ENCODE measurements around the gene FBXW9.

FBXW9 gene

DNA sequence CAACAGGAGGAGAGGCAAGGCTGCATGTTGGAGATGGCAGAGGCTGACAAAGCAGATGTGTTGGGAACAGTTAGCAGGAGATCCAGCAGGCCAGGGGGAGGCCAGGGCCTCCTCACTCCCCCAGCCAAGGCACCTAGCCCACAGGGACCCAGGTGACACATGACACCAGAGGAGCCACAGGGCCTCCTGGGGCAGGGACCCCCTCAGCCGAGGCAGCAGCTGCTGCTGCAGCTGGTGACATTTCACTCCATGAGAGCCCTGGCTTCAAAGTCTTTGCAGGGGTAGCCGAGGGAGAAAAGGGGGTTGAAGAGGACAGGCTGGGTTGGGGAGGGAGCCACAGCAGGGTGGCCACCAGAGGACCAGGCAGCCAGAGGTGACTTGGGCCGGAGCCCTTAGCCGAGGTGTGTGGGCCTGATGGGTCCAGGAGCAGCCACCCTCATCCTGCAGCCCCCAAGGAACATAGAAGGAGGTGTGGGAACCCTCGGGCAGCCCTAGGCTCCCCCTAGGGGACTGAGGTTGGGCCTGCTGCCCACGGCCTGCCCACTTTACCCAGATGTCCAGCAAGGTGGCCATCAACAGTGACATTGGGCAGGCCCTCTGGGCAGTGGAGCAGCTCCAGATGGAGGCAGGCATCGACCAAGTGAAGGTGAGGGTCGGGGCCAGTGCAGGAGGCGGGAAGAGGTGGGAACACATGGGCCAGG, 8.8 kb downstream of the FBXW9 start, which contains the start of gene GNG14:
Gene GNG14 (plus strand): TSS at position 503 of the 701 bp plus-strand sequence. CDS start 51 bp downstream, at position 554.
- H4K20me1 ChIP-seq (ENCODE audit: low read depth, low read length) = no peaks in the 10 kb centered on the region
- TF ChIP-seq, protein P1, sequence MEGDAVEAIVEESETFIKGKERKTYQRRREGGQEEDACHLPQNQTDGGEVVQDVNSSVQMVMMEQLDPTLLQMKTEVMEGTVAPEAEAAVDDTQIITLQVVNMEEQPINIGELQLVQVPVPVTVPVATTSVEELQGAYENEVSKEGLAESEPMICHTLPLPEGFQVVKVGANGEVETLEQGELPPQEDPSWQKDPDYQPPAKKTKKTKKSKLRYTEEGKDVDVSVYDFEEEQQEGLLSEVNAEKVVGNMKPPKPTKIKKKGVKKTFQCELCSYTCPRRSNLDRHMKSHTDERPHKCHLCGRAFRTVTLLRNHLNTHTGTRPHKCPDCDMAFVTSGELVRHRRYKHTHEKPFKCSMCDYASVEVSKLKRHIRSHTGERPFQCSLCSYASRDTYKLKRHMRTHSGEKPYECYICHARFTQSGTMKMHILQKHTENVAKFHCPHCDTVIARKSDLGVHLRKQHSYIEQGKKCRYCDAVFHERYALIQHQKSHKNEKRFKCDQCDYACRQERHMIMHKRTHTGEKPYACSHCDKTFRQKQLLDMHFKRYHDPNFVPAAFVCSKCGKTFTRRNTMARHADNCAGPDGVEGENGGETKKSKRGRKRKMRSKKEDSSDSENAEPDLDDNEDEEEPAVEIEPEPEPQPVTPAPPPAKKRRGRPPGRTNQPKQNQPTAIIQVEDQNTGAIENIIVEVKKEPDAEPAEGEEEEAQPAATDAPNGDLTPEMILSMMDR (IDR thresholded peaks at IDR 0.05; ENCODE audit: insufficient read depth, low read length, poor library complexity, severe bottlenecking) = no peak
- no peak for TF ChIP-seq EZH2phosphoT487 (conservative IDR thresholded peaks at IDR 0.05; ENCODE audit: low read length)
- no peak within 1 kb of the TSS for H3K27ac ChIP-seq (ENCODE audit: low read depth, low read length)
- H3K4me3 ChIP-seq (ENCODE audit: insufficient read depth, low read length, poor library complexity, severe bottlenecking) = no peak within 1 kb of the TSS
- no peaks in the 10 kb centered on the region for H3K79me2 ChIP-seq (ENCODE audit: insufficient read depth, low read length)
- H3K9me3 ChIP-seq (ENCODE audit: insufficient read depth, low read length) = no peaks in the 10 kb centered on the region
- H3K36me3 ChIP-seq (ENCODE audit: low read length) = no peaks in the 10 kb centered on the region
- H3F3A ChIP-seq (ENCODE audit: insufficient read depth) = no peaks in the 10 kb centered on the region
- H3K9me2 ChIP-seq (replicated peaks; ENCODE audit: insufficient read depth, low read length) = no peaks in the 10 kb centered on the region
- no peaks in the 10 kb centered on the region for H3K27me3 ChIP-seq (ENCODE audit: low read length)
- H2AFZ ChIP-seq (ENCODE audit: low read depth, low read length, severe bottlenecking) = no peak within 1 kb of the TSS
- H3K4me2 ChIP-seq (ENCODE audit: low read depth, low read length, poor library complexity, severe bottlenecking) = no peak within 1 kb of the TSS
- H3K9ac ChIP-seq (ENCODE audit: low read length) = no peak within 1 kb of the TSS

DNA sequence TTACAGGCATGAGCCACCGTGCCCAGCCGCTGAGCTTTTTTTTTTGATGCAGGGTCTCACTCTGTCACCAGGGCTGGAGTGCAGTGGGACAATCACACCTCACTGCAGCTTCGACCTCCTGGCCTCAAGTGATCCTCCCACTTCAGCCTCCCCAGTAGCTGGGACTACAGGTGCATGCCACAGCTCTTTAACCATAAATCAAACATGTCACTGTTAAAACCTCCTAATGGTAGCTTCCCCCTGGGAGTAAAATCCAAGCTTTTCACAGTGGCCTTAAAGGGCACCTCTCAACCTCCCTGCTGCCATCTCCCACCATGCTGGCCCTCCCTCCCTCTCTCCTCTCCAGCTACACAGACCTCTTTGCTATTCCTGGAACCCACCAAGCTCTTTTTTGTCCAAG, 10.6 kb downstream of the FBXW9 start:
- Histone ChIP-seq H3F3A (ENCODE audit: insufficient read depth) (peaks cover 13% of the 10 kb centered on the region), H3K27ac (ENCODE audit: low read depth, low read length) (no peak overlapping the region), H3K27me3 (ENCODE audit: low read length) (no peaks in the 10 kb centered on the region), H3K4me2 (ENCODE audit: low read depth, low read length, poor library complexity, severe bottlenecking) (no peak overlapping the region), H3K4me3 (ENCODE audit: insufficient read depth, low read length, poor library complexity, severe bottlenecking) (no peak overlapping the region), H3K36me3 (ENCODE audit: low read length) (no peaks in the 10 kb centered on the region), H3K79me2 (ENCODE audit: insufficient read depth, low read length) (peaks cover 3% of the 10 kb centered on the region; the same call in 1 of the 2 replicates), H2AFZ (ENCODE audit: low read depth, low read length, severe bottlenecking) (no peak overlapping the region), H3K9ac (ENCODE audit: low read length) (no peak overlapping the region), H3K9me2 (replicated peaks; ENCODE audit: insufficient read depth, low read length) (no peaks in the 10 kb centered on the region), H4K20me1 (ENCODE audit: low read depth, low read length) (no peaks in the 10 kb centered on the region), H3K9me3 (ENCODE audit: insufficient read depth, low read length) (no peaks in the 10 kb centered on the region)
- TF ChIP-seq, protein P1 (IDR thresholded peaks at IDR 0.05; ENCODE audit: insufficient read depth, low read length, poor library complexity, severe bottlenecking) = no peak
- no peak for TF ChIP-seq EZH2phosphoT487 (conservative IDR thresholded peaks at IDR 0.05; ENCODE audit: low read length)

- H3K4me3 ChIP-seq (ENCODE audit: insufficient read depth, low read length, poor library complexity, severe bottlenecking) = peak within 1 kb of the TSS; percentile 71
- H3K9me2 ChIP-seq (replicated peaks; ENCODE audit: insufficient read depth, low read length) = no peaks in the 10 kb centered on the region
- H3K79me2 ChIP-seq (ENCODE audit: insufficient read depth, low read length) = peaks cover 16% of the 10 kb centered on the region
- no peak for TF ChIP-seq EZH2phosphoT487 (conservative IDR thresholded peaks at IDR 0.05; ENCODE audit: low read length)
- TF ChIP-seq, protein P1 (IDR thresholded peaks at IDR 0.05; ENCODE audit: insufficient read depth, low read length, poor library complexity, severe bottlenecking) = no peak
- H3K27ac ChIP-seq (ENCODE audit: low read depth, low read length) = peak within 1 kb of the TSS; percentile 92
- no peaks in the 10 kb centered on the region for H3K36me3 ChIP-seq (ENCODE audit: low read length)
- peaks cover 18% of the 10 kb centered on the region for H3F3A ChIP-seq (ENCODE audit: insufficient read depth)
- H2AFZ ChIP-seq (ENCODE audit: low read depth, low read length, severe bottlenecking) = peak within 1 kb of the TSS; percentile 82
- H4K20me1 ChIP-seq (ENCODE audit: low read depth, low read length) = no peaks in the 10 kb centered on the region; the same call in 1 of the 2 replicates
- H3K9me3 ChIP-seq (ENCODE audit: insufficient read depth, low read length) = no peaks in the 10 kb centered on the region
- H3K27me3 ChIP-seq (ENCODE audit: low read length) = no peaks in the 10 kb centered on the region
- H3K4me2 ChIP-seq (ENCODE audit: low read depth, low read length, poor library complexity, severe bottlenecking) = peak within 1 kb of the TSS; percentile 60
- peak within 1 kb of the TSS; percentile 91 for H3K9ac ChIP-seq (ENCODE audit: low read length)
Measured at GRCh38 chr19:12681074-12681987, 15.1 kb downstream of the FBXW9 start, which contains the start of gene DHPS. Gene DHPS (minus strand): TSS chr19:12681880. CDS start chr19:12681766, 114 bp downstream.
